Upper lobe of left lung (tissue), 6 donors: Measurements from ENCODE around the gene TNS3. TPM values are rescaled to one million over a fixed set of nuclear protein-coding genes. Genes with fewer than 3 reads are reported as not detected.

Source experiments
- ATAC-seq, 2 donors: fragments of 200-7000 bp; cut with Tn5 transposase; one replicate each; pipeline ENCODE4 v1.9.1; 2022; ENCODE audit warnings: mild to moderate bottlenecking in 2 of 2, moderate library complexity in 2 of 2; ENCODE audit not compliant: low FRiP score in 2 of 2
- DNase-seq, 2 donors: peaks; one replicate each; pipeline ENCODE4 v3.0.0-alpha.2; 2019 to 2020
- H3K27ac ChIP-seq, 4 donors: fragments of 200-600 bp; sonication (generic); one replicate each; pipeline ENCODE4 v1.5.1; 2016 to 2019
- H3K27me3 ChIP-seq, 4 donors: fragments of 200-600 bp; sonication (generic); one replicate each; pipeline ENCODE4 v1.5.1; 2017 to 2019
- H3K36me3 ChIP-seq, 4 donors: fragments of 200-600 bp; sonication (generic); one replicate each; pipeline ENCODE4 v1.5.1; 2016 to 2019
- H3K4me1 ChIP-seq, 4 donors: fragments of 200-600 bp; sonication (generic); one replicate each; pipeline ENCODE4 v1.5.1; 2018 to 2019
- H3K4me3 ChIP-seq, 4 donors: fragments of 200-600 bp; sonication (generic); one replicate each; pipeline ENCODE4 v1.5.1; 2017 to 2019; ENCODE audit warnings: mild to moderate bottlenecking in 2 of 4, moderate library complexity in 1 of 4
- H3K9me3 ChIP-seq, 4 donors: fragments of 200-600 bp; sonication (generic); one replicate each; pipeline ENCODE4 v1.5.1; 2018 to 2019
- CTCF ChIP-seq, 6 experiments: fragments of 450-650 bp in 4 of 6; fragments of 200-600 bp in 2 of 6; sonication (generic) in 2 of 6; IDR thresholded peaks; one replicate each; pipeline ENCODE4 v1.5.1; 2016 to 2019; ENCODE audit warnings: antibody characterized with exemption in 6 of 6
- EP300 ChIP-seq, 4 donors: sonication (generic); formaldehyde crosslinking; IDR thresholded peaks; one replicate each; pipeline ENCODE4 v1.5.1; 2017; ENCODE audit warnings: antibody characterized with exemption in 4 of 4, control low read depth in 2 of 4
- POLR2A ChIP-seq, 4 donors: fragments of 450-650 bp; IDR thresholded peaks; one replicate each; pipeline ENCODE4 v1.5.1; 2016 to 2017; ENCODE audit warnings: antibody characterized with exemption in 4 of 4, mild to moderate bottlenecking in 2 of 4
- POLR2AphosphoS5 ChIP-seq, 2 donors: sonication (generic); formaldehyde crosslinking; IDR thresholded peaks; one replicate each; pipeline ENCODE4 v1.5.1; 2017; ENCODE audit warnings: antibody characterized with exemption in 2 of 2
- WGBS, 2 donors: methylation state at CpG; one replicate each; pipeline ENCODE4 v1.1.5; 2017 to 2018; 5-methylcytosine and 5-hydroxymethylcytosine counted together
- total RNA-seq, 6 donors: library from RNA; depleted of rRNA in 4 of 6; stranded (reverse); fragments of >200 nt in 4 of 6; gene quantifications; one replicate each; pipeline versions ENCODE4 v1.1.0 to v1.2.1, GENCODE V29; 2016 to 2021
- donor health status: DM: no; HTN: no; CAD: no; lungs with moderate emphysema.
- donor health status: DM: no; HTN: yes; CAD: no; lungs with severe emphysema.

TNS3 gene
- total RNA-seq, 6 donors from 2014 or later: 90.6 to 266 (median 143) TPM

GRCh38 chr7:47414342-47415317 is 167.3 kb downstream of the TNS3 start:
- Histone ChIP-seq H3K27me3 (no peaks in the 10 kb centered on the region), H3K4me3 (no peak overlapping the region), H3K27ac (no peak overlapping the region), H3K4me1 (no peaks in the 10 kb centered on the region), H3K9me3 (no peaks in the 10 kb centered on the region), H3K36me3 (peaks cover 0 to 51% (median 17%) of the 10 kb centered on the region in 4 donors)
- no peak for ATAC-seq
- WGBS, 2 donors: 86 to 94% methylated on average over 6 to 17 of the region's 17 CpGs
- no peak for TF ChIP-seq POLR2A (IDR thresholded peaks at IDR 0.05)
- DNase-seq: no peak

DNA sequence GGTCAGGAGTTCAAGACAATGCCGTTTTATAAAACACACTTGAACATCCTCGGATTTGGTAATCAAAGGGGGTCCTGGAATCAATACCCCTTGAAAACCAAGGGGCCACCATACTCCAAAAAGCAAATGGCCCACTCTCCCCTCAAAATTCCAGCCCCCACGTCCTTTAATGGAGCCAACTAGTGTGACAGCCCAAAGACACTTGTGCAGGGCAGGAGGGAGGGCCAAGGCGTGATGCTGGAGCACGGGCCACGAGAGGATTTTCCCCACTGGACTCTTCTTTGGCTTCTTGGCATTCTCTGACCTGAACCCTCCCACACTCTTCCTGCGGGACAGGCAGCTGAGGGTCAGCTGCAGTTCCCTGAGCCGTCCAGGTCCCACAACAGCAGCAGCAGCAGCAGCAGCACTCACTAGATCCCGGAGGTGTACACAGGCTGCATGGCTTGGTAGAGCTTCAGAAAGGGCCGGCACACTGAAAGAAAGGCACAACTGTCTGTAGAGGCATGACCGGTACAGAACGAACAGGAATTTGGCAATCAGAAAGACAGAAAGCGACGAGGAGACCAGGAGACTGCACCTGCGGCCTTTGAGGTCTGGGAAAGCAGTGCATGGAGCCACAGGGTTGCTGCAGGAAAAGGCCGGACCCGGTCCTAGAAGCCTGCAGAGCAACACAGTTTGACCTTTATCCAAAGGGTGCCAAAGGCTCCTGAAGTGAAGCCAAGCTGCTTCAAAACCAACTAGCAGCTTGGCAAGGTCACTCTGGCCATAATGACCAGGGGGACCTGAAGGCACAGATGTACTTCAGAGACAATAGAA is 168.2 kb downstream of the TNS3 start:
- Histone ChIP-seq H3K9me3 (no peaks in the 10 kb centered on the region), H3K27ac (no peak overlapping the region), H3K4me1 (no peaks in the 10 kb centered on the region), H3K4me3 (no peak overlapping the region), H3K36me3 (peaks cover 0 to 53% (median 16%) of the 10 kb centered on the region in 4 donors), H3K27me3 (no peaks in the 10 kb centered on the region)
- no peak for DNase-seq
- WGBS, 2 donors: 90 to 96% methylated on average over 17 of the region's 17 CpGs
- ATAC-seq: no peak
- TF ChIP-seq CTCF (IDR thresholded peaks at IDR 0.05) (no peak), EP300 (IDR thresholded peaks at IDR 0.05) (no peak), POLR2AphosphoS5 (IDR thresholded peaks at IDR 0.05) (no peak), POLR2A (IDR thresholded peaks at IDR 0.05) (no peak)

- H3K36me3 ChIP-seq: peaks cover 0 to 53% (median 16%) of the 10 kb centered on the region in 4 donors
- H3K4me3 ChIP-seq: no peak overlapping the region
- TF ChIP-seq POLR2AphosphoS5 (IDR thresholded peaks at IDR 0.05): no peak
- TF ChIP-seq CTCF (IDR thresholded peaks at IDR 0.05): no peak
- no peak for TF ChIP-seq POLR2A (IDR thresholded peaks at IDR 0.05)
- no peak for TF ChIP-seq EP300 (IDR thresholded peaks at IDR 0.05)
Measured at GRCh38 chr7:47411901-47412300, 170.0 kb downstream of the TNS3 start.

DNA sequence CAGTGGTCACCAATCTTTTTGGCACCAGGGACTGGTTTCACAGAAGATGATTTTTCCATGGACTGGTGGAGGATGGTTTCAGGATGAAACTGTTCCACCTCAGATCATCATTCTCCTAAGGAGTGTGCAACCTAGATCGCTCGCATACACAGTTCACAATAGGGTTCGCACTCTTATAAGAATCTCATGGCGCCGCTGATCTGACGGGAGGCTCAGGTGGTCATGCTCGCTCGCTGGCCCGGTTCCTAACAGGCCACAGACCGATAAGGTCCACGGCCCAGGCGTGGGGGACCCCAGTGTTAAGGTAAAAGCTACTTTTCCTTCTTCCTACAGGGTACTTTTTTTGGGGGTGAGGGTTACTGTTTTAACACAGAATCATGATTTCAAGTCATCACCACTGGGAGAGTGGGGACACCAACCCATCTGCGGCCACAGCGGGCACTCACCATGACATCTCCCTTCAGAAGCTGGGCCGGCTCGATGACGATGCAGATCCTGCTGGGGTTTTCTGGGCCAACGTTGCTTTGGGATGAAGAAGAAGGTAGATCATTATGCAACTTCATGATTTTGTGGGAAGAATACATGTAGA is 170.5 kb downstream of the TNS3 start:
- Histone ChIP-seq H3K27ac (no peak overlapping the region), H3K4me3 (no peak overlapping the region), H3K9me3 (no peaks in the 10 kb centered on the region), H3K36me3 (peaks cover 0 to 52% (median 16%) of the 10 kb centered on the region in 4 donors), H3K27me3 (no peaks in the 10 kb centered on the region), H3K4me1 (peaks cover 5 to 17% (median 10%) of the 10 kb centered on the region in 4 donors)
- no peak for TF ChIP-seq POLR2A (IDR thresholded peaks at IDR 0.05)
- TF ChIP-seq EP300 (IDR thresholded peaks at IDR 0.05): no peak
- no peak for TF ChIP-seq POLR2AphosphoS5 (IDR thresholded peaks at IDR 0.05)
- TF ChIP-seq CTCF (IDR thresholded peaks at IDR 0.05): no peak
- DNase-seq (no peak), ATAC-seq (no peak)
- WGBS, 2 donors: 96% methylated on average over 18 of the region's 18 CpGs

More at GRCh38 chr7:47411901-47412300, 170.0 kb downstream of the TNS3 start:
- Histone ChIP-seq H3K9me3 (no peaks in the 10 kb centered on the region), H3K4me1 (peaks cover under 1 to 12% (median 5%) of the 10 kb centered on the region in 4 donors), H3K27ac (no peak overlapping the region), H3K27me3 (no peaks in the 10 kb centered on the region)
- 74 to 92% methylated on average over 2 of the region's 2 CpGs for WGBS, 2 donors
- ATAC-seq (no peak), DNase-seq (no peak)

DNA sequence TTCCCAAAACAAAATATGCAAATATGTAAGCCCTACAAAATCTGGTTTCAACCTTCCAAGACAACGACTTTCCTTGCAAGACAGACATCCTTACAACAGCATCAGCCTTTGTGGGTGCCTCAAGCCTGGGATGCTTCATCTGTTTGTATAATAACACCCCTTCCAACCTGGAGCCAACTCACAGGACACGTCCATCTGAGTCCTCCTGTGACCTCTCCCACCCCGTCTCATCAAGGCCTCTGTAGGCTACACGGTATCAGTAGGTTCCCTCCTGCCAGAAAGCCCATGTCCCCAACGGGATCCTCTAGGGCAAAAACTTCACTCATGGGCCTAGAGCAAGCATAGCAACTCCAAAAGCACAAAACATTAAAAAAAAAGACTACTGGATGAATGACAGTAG is 173.2 kb downstream of the TNS3 start:
- no peak for ATAC-seq
- DNase-seq: no peak
- H3K9me3 ChIP-seq: no peaks in the 10 kb centered on the region
- H3K27me3 ChIP-seq: no peaks in the 10 kb centered on the region
- no peak for TF ChIP-seq POLR2A (IDR thresholded peaks at IDR 0.05)
- TF ChIP-seq EP300 (IDR thresholded peaks at IDR 0.05): no peak
- TF ChIP-seq CTCF (IDR thresholded peaks at IDR 0.05): no peak
- no peak for TF ChIP-seq POLR2AphosphoS5 (IDR thresholded peaks at IDR 0.05)
- H3K4me3 ChIP-seq: no peak overlapping the region
- H3K4me1 ChIP-seq: peaks cover 12 to 37% (median 23%) of the 10 kb centered on the region in 4 donors
- H3K27ac ChIP-seq: no peak overlapping the region
- peaks cover 0 to 33% (median 10%) of the 10 kb centered on the region in 4 donors for H3K36me3 ChIP-seq
- WGBS, 2 donors: 85 to 87% methylated on average over 5 of the region's 5 CpGs
